Retinal pigment epithelial cell (primary cell): Measurements from ENCODE around the gene SLC6A4.

Experiments used
- DNase-seq: peaks from one replicate; pipeline ENCODE4 v3.0.0-alpha.2; 2010; ENCODE audit warnings: low read depth
- H3K4me3 ChIP-seq: 2 replicates; pipeline ENCODE4 v1.5.1; 2011; ENCODE audit warnings: mild to moderate bottlenecking, low read length, control low read depth, moderate library complexity
- TF ChIP-seq, protein P1 (sequence below): conservative IDR thresholded peaks from 2 replicates; pipeline ENCODE4 v1.5.1; 2011; ENCODE audit warnings: low read depth, low read length, control low read depth, inconsistent platforms

The SLC6A4 gene

DNA sequence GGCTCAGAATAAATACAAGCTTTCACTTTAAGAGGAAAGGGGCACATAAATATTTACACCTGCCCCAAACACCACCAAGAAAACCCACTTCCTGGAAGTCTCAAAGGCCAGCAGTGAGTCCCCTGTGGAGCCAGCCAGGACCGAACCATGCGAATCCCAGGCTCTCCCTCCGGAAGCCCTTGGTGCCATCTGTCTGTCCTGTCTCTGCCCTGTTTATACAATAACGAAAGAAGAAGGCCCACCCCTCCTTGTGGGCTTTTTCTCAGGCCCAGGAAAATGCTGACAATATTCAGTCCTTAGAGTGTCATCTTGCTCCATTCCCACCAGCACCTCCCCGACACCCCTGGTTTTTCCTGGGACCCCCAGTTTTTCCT lies 3.6 kb upstream of the SLC6A4 start:
- TF ChIP-seq, protein P1, sequence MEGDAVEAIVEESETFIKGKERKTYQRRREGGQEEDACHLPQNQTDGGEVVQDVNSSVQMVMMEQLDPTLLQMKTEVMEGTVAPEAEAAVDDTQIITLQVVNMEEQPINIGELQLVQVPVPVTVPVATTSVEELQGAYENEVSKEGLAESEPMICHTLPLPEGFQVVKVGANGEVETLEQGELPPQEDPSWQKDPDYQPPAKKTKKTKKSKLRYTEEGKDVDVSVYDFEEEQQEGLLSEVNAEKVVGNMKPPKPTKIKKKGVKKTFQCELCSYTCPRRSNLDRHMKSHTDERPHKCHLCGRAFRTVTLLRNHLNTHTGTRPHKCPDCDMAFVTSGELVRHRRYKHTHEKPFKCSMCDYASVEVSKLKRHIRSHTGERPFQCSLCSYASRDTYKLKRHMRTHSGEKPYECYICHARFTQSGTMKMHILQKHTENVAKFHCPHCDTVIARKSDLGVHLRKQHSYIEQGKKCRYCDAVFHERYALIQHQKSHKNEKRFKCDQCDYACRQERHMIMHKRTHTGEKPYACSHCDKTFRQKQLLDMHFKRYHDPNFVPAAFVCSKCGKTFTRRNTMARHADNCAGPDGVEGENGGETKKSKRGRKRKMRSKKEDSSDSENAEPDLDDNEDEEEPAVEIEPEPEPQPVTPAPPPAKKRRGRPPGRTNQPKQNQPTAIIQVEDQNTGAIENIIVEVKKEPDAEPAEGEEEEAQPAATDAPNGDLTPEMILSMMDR = no peak
- DNase-seq = no peak
- H3K4me3 ChIP-seq = no peak overlapping the region

DNA sequence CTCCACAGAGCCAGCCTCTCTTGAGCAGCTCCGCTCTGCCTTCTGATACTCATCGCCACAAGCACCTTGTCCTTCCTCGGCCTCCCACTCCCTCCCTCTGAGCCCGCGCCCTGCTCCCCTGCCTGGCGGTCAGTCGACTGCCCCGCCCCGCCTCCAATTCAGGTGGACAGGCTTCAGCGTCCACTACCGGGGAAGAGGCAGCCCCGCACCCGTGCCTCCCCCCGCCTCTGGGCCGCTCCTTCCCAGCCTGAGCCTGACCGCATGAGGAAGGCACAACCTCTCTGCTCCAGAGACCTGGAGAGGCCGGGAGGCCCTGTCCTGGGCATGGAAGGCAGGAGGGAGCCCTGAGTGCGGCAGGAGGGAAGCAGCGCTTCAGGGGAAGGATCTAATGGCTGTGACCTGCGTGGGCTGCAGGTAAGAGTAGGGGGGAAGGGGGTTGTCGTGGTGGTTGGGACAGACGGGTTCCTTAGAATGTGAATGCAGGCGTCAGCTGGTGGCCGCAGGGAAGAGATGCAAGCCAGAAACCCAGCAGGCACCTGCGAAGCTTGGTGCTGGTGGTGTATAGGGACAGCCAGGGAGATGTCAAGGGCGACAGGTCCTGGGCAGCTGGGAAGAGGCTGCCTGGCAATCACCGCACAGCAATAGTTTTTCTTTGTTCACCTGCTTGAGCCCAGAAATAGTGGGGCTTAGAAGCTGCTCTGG lies 3.0 kb upstream of the SLC6A4 start:
- H3K4me3 ChIP-seq = no peak overlapping the region
- TF ChIP-seq, protein P1 = no peak
- DNase-seq = no peak

DNA sequence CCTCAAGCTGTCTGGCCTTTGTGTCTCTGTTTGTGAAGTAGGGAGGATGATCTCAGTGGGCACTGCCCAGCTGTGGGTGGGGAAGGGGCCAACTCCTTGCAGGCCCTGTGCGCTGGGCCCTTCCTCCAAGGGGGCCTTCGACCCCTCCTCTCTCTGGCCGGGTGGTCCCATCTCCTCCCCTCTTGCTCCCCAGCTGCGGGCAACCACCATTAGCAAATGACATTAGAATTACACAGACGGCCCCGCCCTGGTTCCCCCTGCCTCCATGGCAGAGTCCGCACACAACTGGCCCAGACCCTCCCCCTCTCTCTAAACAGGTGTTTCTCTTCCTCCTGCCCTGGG lies 2.5 kb upstream of the SLC6A4 start:
- H3K4me3 ChIP-seq = no peak overlapping the region
- TF ChIP-seq, protein P1 = no peak
- no peak for DNase-seq

DNA sequence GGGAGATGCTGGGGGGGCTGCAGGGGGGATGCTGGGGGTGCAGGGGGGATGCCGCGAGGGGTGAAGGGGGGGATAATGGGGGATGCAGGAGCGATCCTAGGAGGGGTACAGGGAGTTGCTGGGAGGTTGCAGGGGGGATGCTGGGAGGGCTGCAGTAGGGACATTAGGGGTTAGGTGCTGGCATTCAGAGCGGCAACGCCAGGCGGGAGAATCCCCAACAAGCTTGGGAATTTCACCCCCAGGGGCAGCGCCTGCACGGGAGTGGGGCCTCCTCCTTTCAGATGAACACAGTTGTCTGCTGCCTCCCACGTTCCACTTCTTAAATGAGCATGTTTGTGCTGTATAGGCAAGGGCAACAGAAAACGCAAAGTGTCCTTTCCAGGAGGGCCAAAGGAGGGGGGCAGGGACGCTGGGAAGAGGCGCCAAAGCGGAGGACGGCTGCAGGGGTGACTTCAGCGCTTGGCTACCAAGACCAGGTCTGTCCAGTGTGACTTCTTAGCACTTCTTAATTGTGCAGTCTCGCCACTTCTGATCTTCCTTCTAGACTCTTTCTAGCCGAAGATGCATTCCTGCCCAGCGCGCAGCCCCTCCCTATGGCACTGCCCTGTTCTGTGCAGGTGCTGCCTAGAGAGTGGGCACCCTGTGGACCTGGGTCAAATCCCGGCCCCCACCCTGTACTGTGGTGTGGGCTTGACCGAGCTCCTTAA lies 2.0 kb upstream of the SLC6A4 start:
- H3K4me3 ChIP-seq = no peak overlapping the region
- no peak for DNase-seq
- TF ChIP-seq, protein P1 = no peak

DNA sequence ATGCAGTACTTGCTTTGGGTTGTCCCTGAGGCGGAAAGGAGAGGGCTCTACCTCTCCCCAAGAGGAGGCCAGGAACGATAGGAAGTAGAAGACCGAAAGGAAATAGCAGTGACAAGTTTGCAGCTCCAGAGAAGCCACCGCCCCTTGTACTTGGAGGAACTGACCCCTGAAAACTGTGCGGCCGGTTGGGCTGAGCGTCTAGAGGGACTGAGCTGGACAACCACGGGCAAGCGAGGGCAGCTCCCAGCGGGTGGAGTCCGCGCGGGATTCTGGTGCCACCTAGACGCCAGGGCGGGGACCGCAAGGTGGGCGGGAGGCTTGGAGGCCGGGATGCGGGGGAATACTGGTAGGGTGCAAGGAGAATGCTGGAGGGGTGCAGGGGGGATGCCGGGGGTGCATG lies 1.3 kb upstream of the SLC6A4 start:
- DNase-seq = peak; percentile 2
- no peak overlapping the region for H3K4me3 ChIP-seq
- TF ChIP-seq, protein P1 = peak; percentile 58

DNA sequence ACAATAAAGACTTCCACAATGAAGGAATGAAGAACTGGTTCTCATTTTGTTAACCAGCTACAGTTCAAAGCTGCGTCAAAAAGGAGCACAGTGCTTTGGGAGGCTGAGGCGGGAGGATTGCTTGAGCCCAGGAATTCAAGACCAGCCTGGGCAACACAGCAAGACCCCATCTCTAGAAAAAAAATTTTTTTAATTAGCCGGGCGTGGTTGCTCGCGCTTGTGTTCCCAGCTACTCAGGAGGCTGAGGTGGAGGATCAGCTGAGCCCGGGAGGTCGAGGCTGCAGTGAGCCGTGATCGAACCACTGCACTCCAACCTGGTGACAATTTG lies 764 bp upstream of the SLC6A4 start:
- DNase-seq = no peak
- TF ChIP-seq, protein P1 = no peak
- peak overlapping the region; percentile 42 for H3K4me3 ChIP-seq

DNA sequence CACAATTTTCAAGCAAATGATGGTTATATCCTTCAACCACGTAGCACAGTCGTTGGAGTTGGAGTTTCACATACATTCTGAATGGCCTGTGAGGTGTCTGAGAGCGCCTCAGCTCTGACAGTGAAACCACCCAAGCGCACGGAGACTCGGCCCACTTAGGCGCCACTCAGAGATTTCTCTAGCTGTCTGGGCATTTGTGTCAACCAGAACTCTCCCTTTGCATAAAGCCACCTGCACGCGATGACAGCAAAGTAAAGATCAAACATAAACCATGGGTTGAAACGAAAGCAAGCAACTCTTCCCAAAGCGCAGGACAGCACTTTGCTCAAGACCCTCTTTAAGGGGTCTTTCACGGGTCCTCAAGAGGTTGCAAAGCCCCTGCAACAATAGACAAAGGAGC lies 533 bp downstream of the SLC6A4 start:
- TF ChIP-seq, protein P1 = no peak
- DNase-seq = no peak
- no peak overlapping the region for H3K4me3 ChIP-seq
